SU-DHL-6 (cell line): ENCODE results near the gene SLX9.
"Not testable (repeated sequence)": the region's sequence is repeated elsewhere in the genome, so short reads cannot be mapped to it uniquely, and the experiment has no call there.

ENCODE experiments used
- H2AFZ ChIP-seq: fragments of 200-600 bp; sonication (generic); 2 replicates; pipeline ENCODE4 v1.6.1; 2014; ENCODE audit warnings: low read depth, mild to moderate bottlenecking, moderate library complexity, mixed read lengths, antibody characterized with exemption, low read length; ENCODE audit not compliant: severe bottlenecking
- H3F3A ChIP-seq: fragments of 200-600 bp; shearing (Covaris generic); 2 replicates; pipeline ENCODE4 v1.6.0; 2016; ENCODE audit warnings: antibody characterized with exemption, mild to moderate bottlenecking; ENCODE audit not compliant: insufficient read depth
- H3K27ac ChIP-seq: fragments of 200-600 bp; sonication (generic); 2 replicates; pipeline ENCODE4 v1.5.1; 2016; ENCODE audit warnings: low read depth, mild to moderate bottlenecking, low read length, moderate library complexity, mixed read lengths
- H3K27me3 ChIP-seq: fragments of 200-600 bp; sonication (generic), shearing (Covaris generic); 2 replicates; pipeline ENCODE4 v1.6.0; 2014; ENCODE audit warnings: mild to moderate bottlenecking, low read length
- H3K36me3 ChIP-seq: fragments of 200-600 bp; sonication (generic); 2 replicates; pipeline ENCODE4 v1.6.1; 2014; ENCODE audit warnings: mild to moderate bottlenecking, low read length, mixed read lengths
- H3K4me2 ChIP-seq: fragments of 300-600, 200-600 bp; shearing (Covaris generic), sonication (generic); 2 replicates; pipeline ENCODE4 v1.6.0; 2014; ENCODE audit warnings: low read length, low read depth, mild to moderate bottlenecking; ENCODE audit not compliant: poor library complexity, severe bottlenecking
- H3K4me3 ChIP-seq: fragments of 200-600 bp; sonication (generic); 2 replicates; pipeline ENCODE4 v1.5.1; 2014; ENCODE audit warnings: antibody characterized with exemption, low read length, mild to moderate bottlenecking, mixed read lengths; ENCODE audit not compliant: insufficient read depth, poor library complexity, severe bottlenecking
- H3K79me2 ChIP-seq: fragments of 200-600 bp; sonication (generic); 2 replicates; pipeline ENCODE4 v1.6.1; 2014; ENCODE audit warnings: mild to moderate bottlenecking, low read length, moderate library complexity; ENCODE audit not compliant: insufficient read depth
- H3K9ac ChIP-seq: fragments of 200-600 bp; sonication (generic); 2 replicates; pipeline ENCODE4 v1.7.0; 2014; ENCODE audit warnings: mild to moderate bottlenecking, low read length
- H3K9me2 ChIP-seq: fragments of 200-600 bp; sonication (generic); replicated peaks from 2 replicates; pipeline ENCODE4 v1.6.1; 2014; ENCODE audit warnings: low read length; ENCODE audit not compliant: insufficient read depth
- H3K9me3 ChIP-seq: fragments of 200-600 bp; sonication (generic); 2 replicates; pipeline ENCODE4 v1.6.1; 2014; ENCODE audit warnings: low read length, mixed read lengths; ENCODE audit not compliant: insufficient read depth
- H4K20me1 ChIP-seq: fragments of 200-600 bp; sonication (generic); 2 replicates; pipeline ENCODE4 v1.6.1; 2014; ENCODE audit warnings: low read depth, mild to moderate bottlenecking, antibody characterized with exemption, low read length, moderate library complexity, mixed read lengths
- CTCF ChIP-seq: fragments of 200-600 bp; sonication (generic); IDR thresholded peaks from one replicate; pipeline ENCODE4 v1.5.1; 2017; ENCODE audit warnings: antibody characterized with exemption, mild to moderate bottlenecking, low read length, moderate library complexity; ENCODE audit not compliant: insufficient read depth, poor library complexity, severe bottlenecking
- EZH2phosphoT487 ChIP-seq: fragments of 200-600 bp; sonication (generic), shearing (Covaris generic); conservative IDR thresholded peaks from 2 replicates; pipeline ENCODE4 v1.6.1; 2018; ENCODE audit warnings: mild to moderate bottlenecking, antibody characterized with exemption, low read length, moderate library complexity, mixed read lengths

Gene SLX9

GRCh38 chr21:44973598-44973997, 33.8 kb downstream of the SLX9 start:
- H3K27ac ChIP-seq, result no peak overlapping the region
- H3K79me2 ChIP-seq, result no peaks in the 10 kb centered on the region
- TF ChIP-seq EZH2phosphoT487 (no peak), CTCF (no peak)
- H3F3A ChIP-seq, result no peaks in the 10 kb centered on the region
- no peak overlapping the region for H2AFZ ChIP-seq
- H3K9me3 ChIP-seq, result no peaks in the 10 kb centered on the region
- no peaks in the 10 kb centered on the region for H4K20me1 ChIP-seq
- no peak overlapping the region for H3K9ac ChIP-seq
- no peak overlapping the region for H3K4me2 ChIP-seq
- H3K36me3 ChIP-seq, result no peaks in the 10 kb centered on the region
- no peaks in the 10 kb centered on the region for H3K9me2 ChIP-seq
- no peaks in the 10 kb centered on the region for H3K27me3 ChIP-seq
- no peak overlapping the region for H3K4me3 ChIP-seq

DNA sequence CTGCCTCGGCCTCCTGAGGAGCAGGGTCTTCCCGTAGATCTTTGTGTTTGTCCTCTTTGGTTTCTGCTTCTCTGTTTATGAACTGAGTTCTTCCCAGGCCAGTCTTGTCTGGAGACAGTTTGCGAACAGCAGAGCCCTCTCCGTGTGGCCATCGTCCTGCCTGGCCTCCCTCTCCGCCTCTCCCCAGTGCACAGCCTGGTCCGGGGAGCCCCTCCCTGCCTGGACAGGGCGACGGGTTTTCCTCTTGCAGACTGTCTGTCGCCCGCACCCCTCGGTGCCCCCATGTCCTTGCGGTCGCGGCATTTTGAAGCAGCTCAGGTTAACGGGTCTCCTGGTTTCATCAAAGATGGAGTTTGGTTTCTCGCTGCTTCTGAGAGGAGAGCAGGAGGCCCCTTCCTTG, 34.8 kb downstream of the SLX9 start:
- H3K27me3 ChIP-seq, result no peaks in the 10 kb centered on the region

GRCh38 chr21:44975720-44976555, 36.1 kb downstream of the SLX9 start:
- H3K79me2 ChIP-seq, result no peaks in the 10 kb centered on the region
- H3K9me2 ChIP-seq, result no peaks in the 10 kb centered on the region
- H3K4me3 ChIP-seq, result no peak overlapping the region
- H3F3A ChIP-seq, result no peaks in the 10 kb centered on the region
- H3K36me3 ChIP-seq, result no peaks in the 10 kb centered on the region
- no peak overlapping the region for H2AFZ ChIP-seq
- TF ChIP-seq EZH2phosphoT487 (no peak), CTCF (no peak)
- no peaks in the 10 kb centered on the region for H4K20me1 ChIP-seq
- H3K4me2 ChIP-seq, result no peak overlapping the region
- no peaks in the 10 kb centered on the region for H3K27me3 ChIP-seq
- no peak overlapping the region for H3K9ac ChIP-seq
- H3K9me3 ChIP-seq, result no peaks in the 10 kb centered on the region
- H3K27ac ChIP-seq, result no peak overlapping the region

More for the DNA sequence above, 34.8 kb downstream of the SLX9 start:
- H4K20me1 ChIP-seq, result no peaks in the 10 kb centered on the region
- H3K9ac ChIP-seq, result no peak overlapping the region
- TF ChIP-seq CTCF (no peak), EZH2phosphoT487 (no peak)
- H3K4me2 ChIP-seq, result no peak overlapping the region
- H3F3A ChIP-seq, result no peaks in the 10 kb centered on the region
- no peaks in the 10 kb centered on the region for H3K9me3 ChIP-seq
- no peaks in the 10 kb centered on the region for H3K36me3 ChIP-seq
- no peak overlapping the region for H2AFZ ChIP-seq
- H3K9me2 ChIP-seq, result no peaks in the 10 kb centered on the region
- no peaks in the 10 kb centered on the region for H3K79me2 ChIP-seq
- H3K27ac ChIP-seq, result no peak overlapping the region
- H3K4me3 ChIP-seq, result no peak overlapping the region

DNA sequence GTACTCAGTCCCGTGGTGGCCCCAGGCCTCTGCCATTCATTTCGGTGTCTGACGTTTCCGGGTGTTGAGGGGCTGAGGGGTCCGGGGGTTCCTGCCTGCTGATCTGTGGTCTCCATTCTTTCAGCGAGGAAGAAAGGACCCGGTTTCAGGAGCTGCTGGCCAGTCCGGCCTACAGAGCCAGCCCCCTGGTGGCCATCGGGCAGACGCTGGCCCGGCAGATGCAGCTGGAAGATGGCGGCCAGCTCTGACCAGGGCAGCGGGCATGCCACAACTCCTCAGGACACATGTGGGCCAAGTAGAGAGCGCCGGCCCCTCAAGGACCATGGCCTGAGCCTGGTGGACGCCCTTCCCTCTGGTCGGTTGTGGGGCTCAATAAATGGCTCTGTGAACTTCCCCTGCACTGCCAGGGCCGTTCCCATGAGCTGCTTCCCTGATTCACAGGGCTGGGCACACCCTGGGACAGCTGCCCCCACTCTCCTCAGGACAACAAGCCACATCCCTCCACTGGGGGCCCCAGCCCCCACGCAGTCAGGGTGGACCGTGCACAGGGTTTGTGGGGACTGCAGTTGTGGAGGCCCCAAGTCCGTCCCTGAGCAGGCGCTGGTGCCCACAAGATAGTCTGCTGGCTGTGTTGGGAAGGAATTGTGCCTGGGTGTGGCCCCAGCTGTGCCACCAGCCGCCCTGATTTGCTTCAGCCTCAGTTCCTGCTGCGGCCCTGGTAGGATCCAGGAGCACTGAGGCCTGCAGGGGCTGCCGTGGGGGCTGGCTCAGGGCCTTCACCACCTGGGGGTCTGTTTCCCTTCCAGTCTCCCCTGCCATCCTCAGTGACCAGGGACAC, 36.9 kb downstream of the SLX9 start:
- H3F3A ChIP-seq, H3K27me3 ChIP-seq, H3K9ac ChIP-seq, H2AFZ ChIP-seq, H3K27ac ChIP-seq, H4K20me1 ChIP-seq, H3K4me3 ChIP-seq, H3K4me2 ChIP-seq, H3K36me3 ChIP-seq, H3K79me2 ChIP-seq, H3K9me3 ChIP-seq, H3K9me2 ChIP-seq: not testable (repeated sequence)
